Esophagus squamous epithelium (tissue), 4 donors: Measurements from ENCODE around the gene BOD1L1.

ENCODE experiments used
- CTCF ChIP-seq, 6 experiments: fragments of 450-650 bp in 4 of 6; fragments of 200-600 bp in 2 of 6; sonication (generic) in 2 of 6; IDR thresholded peaks; one replicate each; pipeline ENCODE4 v1.5.1; 2016 to 2019; ENCODE audit warnings: antibody characterized with exemption in 6 of 6, mild to moderate bottlenecking in 4 of 6, moderate library complexity in 4 of 6
- POLR2A ChIP-seq, 4 donors: fragments of 450-650 bp; IDR thresholded peaks; one replicate each; pipeline ENCODE4 v1.6.1; 2017; ENCODE audit warnings: antibody characterized with exemption in 4 of 4, mild to moderate bottlenecking in 4 of 4, moderate library complexity in 3 of 4

GRCh38 chr4:13611283-13611842 lies 16.2 kb downstream of the BOD1L1 start:
- TF ChIP-seq CTCF (IDR thresholded peaks at IDR 0.05) (no peak), POLR2A (IDR thresholded peaks at IDR 0.05) (no peak)
